Measurements from ENCODE around the gene SLX4IP.

Gene SLX4IP

DNA sequence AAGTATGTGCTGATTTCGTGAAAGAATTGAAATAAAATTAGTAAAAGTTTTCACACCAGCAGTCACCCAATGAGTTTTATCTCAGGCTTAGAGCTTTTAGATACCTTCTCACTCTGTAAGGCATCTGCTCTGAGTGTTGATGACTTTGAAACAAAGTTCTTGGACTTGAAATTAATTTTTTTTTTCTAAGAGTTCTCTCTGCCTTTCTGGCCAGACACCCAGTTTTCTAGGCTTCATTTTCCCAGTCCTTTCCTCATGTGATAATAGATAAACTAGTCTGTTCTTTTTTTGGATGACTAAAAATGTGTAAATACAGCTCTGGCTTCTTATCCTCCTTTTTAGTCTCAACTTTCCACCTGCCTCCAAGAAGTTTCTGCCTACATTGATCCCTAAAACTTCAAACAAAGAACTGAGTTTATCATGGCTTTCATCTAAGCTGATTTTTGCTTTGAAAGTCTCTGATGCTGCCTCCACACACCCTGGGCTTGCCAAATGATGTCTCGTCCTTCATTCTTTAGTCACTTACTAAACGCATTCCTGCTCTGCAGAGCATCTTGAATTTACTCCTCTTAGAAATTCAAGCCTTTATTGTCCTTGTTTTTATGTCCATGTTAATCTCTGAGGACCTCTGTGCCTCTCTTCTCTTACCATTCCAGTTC, 32.7 kb downstream of the SLX4IP start:
- no peak for DNase-seq

DNA sequence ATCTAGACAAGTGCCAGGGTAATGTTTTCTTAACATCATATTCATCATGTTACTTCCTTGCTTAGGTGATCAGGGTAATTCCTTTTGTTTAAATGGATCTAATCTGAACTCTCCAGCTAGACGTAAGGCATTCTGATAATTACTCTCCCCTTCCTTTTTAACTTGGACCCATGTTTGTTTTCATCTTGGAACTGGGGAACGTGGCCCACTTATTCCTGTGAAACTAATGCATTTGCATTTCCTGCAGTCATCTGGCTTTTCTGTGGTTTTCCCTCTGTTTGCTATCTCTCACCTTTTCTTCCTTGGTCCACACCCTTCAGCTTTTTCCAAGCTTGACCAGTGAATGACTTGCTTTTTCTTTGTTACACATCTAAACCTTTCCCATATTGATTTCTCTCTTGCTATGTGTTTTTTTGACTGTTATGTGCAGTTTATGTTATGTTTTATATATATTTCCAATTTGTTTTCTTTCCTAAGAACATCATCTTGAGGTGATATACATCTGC, 33.3 kb downstream of the SLX4IP start:
- no peak for DNase-seq

DNA sequence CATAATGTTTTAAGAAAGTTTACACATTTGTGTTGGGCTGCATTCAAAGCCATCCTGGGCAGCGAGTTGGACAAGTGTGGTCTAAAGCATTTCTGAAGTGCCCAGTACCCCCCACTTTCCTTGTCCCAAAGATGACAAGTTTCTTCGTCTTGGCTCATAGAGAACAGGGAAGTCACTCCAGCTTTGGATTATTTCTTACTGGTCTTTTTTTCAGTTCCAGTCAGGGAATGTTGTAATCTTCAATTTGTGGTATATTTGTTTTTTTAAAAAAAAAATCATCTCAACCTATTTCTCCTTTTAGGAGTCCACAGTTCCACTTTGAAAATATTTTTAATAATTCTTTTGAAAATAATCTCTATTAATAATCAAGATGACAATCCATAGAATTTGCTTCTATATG, 34.0 kb downstream of the SLX4IP start:
- DNase-seq: no peak

DNA sequence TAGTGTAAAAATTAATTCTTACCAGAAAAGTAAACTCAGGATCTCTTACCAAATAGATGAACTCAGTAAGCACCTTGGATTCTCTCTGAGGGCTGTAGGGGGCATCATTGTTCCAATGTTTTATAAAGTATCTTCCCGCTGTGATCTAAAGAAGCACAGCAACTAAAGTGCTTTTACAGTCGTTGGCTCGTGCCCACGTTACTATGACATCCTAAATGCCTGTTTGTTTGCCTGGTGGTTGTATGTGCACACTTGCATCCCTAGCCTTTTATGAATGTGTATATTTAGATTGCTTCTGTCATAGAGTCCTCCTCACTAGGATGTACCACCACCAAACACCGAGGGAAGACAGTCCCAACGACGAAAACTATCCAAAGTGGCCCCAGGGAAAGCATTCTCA, 34.5 kb downstream of the SLX4IP start:
- DNase-seq: no peak

DNA sequence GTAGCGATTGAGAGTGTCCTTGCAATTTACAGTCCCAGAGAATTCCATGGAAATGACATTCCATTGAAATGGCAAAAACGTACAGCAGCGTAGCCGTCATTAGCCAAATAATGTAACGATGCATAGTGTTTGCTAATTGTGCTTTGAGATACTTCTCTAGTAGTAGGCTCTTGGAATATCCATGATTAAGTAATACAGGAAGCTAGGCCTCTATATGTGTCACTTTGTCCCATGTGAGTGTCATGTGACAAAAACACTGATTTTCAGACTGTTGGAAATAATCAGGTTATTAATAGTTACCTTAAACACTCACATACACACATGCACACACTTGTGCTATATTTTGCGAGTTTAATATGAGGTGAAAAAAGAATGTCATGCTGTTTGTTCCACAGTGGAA, 35.2 kb downstream of the SLX4IP start:
- DNase-seq: no peak

DNA sequence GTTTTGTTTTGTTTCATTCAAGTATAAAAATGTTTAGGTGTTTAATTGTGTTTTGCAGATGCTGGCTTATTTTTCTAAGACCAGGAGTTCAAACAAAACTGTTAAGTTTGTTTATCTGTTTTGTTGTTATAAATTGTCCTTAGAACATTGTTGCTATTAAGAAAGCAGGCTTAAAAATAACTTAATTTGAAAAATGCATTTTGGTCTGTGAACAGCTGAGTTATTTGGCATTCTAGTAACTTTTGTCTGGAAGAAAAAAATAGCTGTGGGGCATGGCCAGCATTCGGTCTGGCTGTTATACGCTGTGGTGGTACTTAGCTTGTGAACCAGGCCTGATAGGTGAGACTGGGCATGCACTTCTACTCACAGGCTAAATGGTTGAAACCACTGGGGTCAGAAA, 37.8 kb downstream of the SLX4IP start:
- DNase-seq: no peak

DNA sequence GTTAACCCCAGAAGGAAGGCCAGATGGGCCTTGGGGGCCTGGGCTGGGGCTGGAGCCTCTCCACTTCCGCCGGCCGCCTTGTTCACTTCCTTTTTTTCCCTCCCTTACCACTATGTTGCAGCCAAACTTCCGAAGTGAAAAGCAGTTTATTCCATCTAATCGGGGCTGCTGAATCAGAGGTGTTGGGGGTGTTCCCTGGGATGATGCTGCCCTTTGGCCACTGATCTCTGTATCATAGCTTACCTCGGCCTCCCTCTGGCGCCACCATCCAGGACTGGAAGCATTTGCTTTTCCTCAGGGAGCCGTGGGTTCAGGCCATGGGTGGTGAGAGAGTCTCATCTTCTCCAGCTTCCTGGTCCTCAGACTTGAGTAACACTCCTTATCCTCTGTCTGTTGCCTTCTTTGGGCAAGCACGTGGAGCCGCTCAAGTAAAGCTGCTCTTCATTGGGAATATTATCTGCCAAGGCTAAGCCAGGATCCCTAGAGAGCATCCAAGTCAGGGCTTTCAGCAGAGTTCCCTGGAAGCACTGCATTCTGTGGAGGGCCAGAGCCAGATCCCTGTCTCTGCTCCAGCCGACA, 39.6 kb downstream of the SLX4IP start:
- DNase-seq: no peak

DNA sequence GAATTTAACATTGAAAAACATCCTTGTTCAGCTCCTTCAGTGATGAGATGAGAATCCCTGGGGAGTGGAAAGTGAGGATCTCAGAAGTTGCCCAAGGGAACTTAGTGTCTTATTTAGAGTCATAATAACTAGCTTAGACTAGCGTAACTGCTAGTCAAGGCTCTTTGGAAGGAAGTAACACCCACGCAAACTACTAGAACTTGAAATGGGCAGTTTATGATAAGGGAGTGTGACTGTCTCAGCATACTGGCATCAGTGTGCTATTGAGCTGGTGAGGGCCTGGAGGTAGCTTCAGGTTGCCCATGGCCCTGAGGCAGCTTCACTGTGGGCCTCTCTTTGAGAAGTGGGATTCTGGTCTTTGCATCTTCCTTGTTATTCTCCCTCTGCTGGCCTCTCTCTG, 40.1 kb downstream of the SLX4IP start:
- DNase-seq: no peak

DNA sequence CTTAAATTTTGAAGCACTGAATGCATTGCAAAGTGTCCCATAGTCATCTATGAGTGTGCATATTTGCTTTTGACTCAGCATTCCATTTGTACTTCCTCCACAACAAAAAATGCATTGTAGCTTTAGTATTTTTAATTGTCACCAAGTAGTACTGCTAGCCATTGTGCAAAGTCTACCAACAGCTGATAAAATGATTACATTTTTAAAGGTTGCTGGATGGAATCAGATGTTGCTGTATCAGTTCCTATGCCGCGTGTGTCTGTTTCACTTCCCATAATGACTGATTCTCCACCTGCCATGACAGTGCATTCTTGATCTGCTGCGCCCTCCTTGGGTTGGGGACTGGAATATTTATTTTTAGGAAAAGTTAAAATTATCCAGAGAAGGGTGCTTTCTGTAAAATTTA, 41.2 kb downstream of the SLX4IP start:
- DNase-seq: no peak

DNA sequence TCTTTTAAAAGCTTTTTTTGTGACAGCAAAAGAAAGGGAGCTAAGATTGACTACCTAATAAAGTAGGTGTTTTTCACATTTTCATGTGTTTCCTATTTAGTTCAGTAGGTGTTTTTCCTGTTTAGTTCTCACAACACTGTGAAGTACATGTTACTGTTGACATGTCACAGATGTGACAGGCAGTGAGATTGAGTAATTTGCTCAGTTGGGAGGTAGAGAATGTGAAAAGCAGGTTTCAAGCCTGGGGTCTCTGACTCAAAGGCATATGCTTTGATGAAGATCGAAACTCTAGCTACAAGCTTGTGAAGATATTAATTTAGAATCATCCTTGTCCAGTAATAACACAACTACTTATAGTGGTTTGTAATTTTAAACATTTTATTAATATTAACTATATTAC, 43.1 kb downstream of the SLX4IP start:
- DNase-seq: no peak

DNA sequence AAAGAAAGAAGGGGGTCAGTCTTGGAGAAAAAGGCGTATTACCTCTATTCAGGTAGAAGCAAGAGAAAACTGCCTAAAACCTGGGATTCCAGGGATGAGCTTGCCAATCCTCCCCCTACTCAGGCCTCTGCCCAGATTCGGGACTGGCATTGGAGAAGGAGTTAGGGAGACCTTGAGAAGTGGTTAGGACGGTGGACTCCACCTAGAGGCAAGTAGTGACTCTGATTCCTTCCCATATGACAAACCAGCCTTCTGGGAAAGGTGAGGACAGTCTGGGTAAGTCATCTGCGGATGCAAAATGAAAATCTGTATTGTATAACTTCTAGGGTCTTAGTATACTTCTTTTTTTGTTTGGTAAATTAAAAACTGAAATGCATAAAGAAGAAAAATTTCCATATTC, 43.8 kb downstream of the SLX4IP start:
- DNase-seq: no peak

DNA sequence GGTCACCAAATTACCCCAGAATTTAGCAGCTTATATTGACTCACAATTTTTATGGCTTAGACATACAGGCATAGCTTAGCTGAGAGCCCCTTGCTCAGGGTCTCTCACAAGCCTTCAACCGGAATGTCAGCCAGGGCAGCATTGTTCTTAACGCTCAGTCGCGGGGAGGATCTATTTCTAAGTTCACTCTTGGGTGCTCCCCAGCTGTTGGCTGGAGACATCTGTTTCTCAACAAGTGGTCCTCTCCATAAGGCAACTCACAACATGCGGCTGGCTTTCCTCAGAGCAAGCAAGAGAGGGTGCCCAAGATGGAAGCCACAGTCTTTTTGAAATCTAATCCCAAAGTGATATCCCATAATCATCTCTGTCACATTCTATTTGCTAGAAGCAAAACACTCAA, 46.6 kb downstream of the SLX4IP start:
- no peak for DNase-seq

DNA sequence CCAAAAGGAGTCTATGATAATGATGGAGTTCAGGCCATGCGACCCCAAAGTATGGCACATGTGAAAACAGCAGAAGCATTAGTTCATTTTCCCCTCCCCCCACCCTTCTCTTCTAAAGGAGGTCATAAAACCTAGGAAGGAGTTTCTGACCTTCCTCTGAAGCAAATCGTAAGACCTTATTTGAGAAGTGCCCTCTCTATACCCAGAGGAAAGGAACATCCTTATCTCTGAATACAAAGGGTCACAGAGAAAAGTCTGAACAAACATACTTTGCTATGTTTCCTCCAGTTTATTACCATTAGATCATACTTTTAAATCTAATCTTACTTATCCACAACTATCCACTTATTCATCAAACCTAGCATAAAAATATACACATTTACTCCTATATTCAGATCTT, 48.6 kb downstream of the SLX4IP start:
- DNase-seq: no peak

DNA sequence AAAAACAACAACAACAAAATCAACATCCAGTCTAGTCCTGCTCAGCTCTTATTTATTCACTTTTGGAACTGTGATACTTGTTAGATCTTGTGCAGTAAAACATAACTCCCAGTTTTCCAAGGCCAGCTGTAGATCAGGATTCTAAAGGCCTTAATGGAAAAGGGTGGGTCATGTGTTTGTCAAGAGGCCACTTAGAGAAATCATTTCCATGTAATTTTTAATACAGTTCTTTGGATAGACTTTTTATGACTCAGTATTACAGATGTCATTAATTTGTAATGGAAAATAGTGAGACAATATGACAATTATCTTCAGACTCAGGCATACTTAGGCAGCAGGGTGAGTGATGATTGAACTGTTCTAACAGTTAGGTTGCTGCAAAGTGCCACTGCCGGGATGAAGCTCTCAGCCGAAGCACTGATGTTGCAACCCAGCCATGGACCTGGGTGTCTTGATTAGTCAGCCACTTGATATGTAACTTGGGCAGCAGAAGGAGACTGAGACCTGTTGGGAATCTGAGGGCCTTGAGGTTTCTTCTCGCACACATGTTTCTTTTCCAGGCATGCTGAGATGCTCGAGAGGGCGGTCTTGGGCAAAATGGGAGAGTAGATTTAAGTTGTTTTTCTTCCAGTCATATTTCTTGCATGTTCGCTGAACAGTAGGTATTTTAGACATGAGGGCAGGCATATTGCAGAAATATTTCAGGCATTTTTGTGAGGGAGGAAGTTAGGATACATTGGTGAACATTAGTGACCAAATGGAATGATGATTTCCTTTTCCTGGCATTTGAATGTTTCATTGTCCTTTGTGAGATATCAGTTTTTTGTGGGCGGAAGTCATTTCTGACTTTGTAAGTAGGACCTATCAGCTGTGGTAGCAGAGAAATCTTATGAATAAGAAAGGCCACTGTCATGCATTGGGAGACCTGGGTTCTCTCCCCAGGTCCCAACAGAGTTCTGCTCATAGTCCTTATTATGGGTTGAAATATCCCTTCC, 52.3 kb downstream of the SLX4IP start:
- DNase-seq: no peak

DNA sequence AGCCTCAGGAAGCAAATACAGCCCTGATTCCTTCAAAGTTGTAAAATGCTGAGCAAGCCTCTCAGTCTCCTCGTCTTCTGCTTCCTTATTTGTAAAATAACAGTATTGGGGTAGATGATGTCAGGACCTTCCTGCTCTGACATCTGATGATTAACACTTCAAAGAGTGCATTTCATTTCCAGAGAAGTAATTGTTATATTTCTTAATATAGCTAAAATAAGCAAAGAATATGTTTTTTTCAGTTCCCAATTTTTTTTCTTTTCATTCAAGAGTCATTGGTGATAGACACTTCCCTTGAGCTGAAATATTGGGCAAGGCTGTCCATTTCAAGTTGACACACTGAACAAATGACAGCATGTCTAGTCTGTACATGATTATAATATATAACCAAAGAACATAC, 53.4 kb downstream of the SLX4IP start:
- DNase-seq: no peak

DNA sequence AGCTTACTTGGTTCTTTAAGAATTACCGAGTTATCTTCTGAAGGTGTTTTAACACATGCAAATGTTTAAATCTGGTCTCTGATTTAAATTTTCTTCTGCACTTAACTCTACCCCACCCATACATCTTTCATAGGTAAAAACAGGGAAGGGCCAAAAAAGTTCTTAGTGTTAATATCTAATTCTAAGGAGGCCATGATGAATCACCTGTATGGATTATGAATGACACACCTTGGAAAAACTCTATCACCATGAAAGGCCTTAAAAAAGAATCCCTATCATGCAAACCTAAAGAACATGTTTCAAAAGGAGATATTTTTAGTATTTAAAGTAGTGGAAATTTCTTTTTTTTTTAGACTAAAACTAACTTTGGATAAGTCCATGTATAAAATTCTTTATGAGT, 54.7 kb downstream of the SLX4IP start:
- DNase-seq: no peak

DNA sequence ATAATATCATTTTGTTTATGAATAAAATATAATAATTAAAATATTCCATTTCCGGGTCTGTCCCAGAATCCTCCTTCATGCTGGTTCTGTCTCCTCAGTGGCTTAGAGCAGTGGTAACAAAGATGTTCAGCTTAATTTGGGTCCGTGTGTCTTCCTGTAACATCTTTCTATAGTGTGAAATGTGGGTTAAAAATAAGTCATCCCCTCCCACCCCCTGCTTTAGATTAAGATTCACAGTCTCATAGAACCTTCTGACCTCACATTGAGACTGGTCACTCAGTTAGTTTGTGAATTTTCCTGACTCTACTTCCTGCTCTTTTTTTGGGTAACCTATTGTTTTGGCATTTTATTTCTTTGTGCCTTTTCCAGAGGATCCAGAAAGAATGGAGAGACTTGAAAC, 55.2 kb downstream of the SLX4IP start:
- no peak for DNase-seq

DNA sequence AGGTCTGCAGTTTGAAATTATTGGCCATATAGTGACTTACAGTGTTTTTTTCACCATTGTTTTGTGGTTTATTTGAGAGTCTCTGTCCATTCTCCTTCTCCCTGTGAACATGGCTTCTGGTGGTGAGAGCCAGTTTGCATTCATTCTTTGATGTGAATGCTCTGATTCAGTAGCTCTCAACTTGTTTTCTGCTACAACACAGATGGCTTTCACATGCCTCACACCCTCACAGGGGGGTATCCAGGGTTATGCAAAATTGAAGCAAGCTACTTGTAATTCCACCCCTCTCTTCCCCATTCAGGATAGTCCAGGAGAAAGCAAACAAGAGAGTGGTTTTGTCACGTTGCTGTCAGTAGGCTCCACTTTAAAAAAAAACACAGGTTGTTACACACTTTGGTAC, 55.6 kb downstream of the SLX4IP start:
- DNase-seq: no peak

DNA sequence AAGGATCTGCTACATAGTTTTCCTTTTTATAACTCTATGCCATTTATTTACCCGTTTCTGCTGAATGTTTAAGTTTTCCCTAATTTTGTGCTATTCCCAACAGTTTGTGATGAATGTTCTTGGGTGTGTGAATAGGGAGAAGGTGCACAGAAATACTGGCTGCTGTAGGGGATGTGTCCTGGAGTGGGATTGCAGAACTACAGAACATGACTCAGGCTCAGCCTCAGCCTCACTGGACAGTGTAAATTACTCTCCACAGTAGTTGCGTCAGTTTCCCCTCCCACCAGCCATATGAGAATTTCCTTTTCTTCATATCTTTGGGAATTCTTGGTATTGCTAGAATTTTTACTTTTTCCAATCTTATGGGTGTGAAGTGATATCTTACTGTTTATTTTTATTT, 57.0 kb downstream of the SLX4IP start:
- no peak for DNase-seq

DNA sequence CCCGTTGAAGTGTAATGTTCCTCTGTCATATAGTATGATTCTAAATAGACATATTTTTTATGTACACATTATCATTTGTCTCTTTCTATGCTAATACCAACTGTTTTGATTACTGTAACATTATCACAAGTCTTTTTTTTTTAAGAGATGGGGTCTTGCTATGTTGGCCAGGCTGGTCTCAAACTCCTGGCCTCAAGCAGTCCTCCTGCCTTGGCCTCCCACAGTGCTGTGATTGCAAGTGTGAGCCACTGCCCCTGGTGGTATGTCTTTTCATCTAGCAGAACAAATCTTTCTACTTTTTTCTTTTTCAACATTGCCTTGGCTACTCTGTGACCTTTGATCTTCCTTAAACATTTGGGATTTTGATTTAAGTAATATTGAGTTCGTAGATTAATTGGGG, 57.7 kb downstream of the SLX4IP start:
- no peak for DNase-seq

DNA sequence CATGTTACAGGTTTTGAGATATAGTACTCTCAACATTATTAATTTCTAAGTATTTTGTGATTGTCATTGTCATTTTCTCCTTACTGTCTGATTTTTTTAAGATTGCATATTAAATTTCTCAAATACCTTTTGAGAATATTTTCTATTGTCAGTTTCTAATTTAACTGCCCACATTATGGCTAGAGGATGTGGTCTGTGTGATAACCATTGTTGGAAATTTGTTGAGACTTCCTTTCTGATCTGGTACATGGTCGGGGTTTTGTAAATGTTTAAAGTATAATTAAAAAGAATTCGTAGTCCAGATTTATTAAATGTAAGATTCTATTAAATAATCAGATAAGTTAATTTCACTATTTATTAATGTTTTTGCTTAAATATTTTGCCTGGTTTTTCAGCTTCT, 60.1 kb downstream of the SLX4IP start:
- no peak for DNase-seq

DNA sequence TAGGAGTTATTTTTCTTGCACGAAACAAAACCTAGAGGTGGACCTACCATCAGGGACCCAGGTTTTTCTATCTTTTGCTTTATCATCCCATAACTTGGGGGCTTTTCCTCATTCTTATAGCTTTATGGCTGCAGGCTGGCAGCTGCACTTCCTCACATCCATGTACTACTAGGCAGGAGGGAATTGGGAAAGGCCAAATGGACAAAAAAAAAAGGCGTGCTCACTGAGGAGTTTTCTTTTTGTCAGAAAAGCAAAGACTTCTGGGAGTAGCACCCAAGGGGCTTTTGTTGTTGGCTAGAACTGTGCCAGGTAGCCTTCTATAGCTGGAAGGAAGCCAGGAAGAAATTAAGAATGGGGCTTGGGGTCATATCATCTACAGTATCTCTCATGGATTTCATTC, 61.4 kb downstream of the SLX4IP start:
- no peak for DNase-seq

DNA sequence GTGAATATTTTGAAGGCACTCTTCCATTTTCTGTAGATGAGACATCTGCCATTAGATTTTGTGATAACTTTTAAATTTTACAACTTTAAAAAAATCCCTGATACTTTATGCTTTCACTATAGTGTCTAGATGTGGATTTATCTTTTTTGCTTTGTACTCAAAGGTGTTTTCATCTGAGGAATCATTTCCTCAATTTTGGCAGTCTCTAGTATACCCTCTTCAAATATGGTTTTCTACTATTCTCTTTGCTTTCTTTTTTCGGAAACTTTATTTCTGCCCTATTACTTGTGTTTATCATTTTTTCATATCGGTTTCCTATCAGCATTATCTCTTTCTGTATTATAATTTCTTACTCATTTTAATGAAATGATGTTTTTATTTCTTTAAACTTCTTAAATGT, 62.2 kb downstream of the SLX4IP start:
- DNase-seq: no peak

DNA sequence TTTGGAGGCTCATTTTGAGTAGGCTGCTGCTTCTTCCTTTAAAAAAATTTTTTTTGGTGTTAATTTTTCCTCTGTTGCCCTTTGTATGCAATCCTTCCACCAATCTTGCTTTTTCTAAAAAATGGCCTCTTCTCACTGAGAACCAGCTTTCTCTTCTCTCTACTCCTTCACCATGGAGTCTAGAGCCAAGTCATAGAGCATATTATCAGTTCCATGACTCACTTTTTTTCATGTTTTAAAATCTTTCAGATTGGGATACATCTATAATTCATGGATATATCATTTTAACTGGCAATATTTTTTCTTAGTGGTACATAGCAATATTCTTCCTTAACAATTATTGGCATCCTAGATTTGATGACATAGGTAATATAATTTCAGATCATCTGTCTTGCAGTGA, 62.7 kb downstream of the SLX4IP start:
- DNase-seq: no peak

All from stimulated activated CD4-positive, alpha-beta T cell treated with anti-CD3 and anti-CD28 coated beads, Interleukin-4, amount 100 ng/mL, for 1 hour (primary cell).